SU-DHL-6 (cell line): Measurements from ENCODE around the gene DVL1.

ENCODE experiments used
- H2AFZ ChIP-seq: fragments of 200-600 bp; sonication (generic); 2 replicates; pipeline ENCODE4 v1.6.1; 2014; ENCODE audit warnings: low read depth, mild to moderate bottlenecking, moderate library complexity, mixed read lengths, antibody characterized with exemption, low read length; ENCODE audit not compliant: severe bottlenecking
- H3F3A ChIP-seq: fragments of 200-600 bp; shearing (Covaris generic); 2 replicates; pipeline ENCODE4 v1.6.0; 2016; ENCODE audit warnings: antibody characterized with exemption, mild to moderate bottlenecking; ENCODE audit not compliant: insufficient read depth
- H3K27ac ChIP-seq: fragments of 200-600 bp; sonication (generic); 2 replicates; pipeline ENCODE4 v1.5.1; 2016; ENCODE audit warnings: low read depth, mild to moderate bottlenecking, low read length, moderate library complexity, mixed read lengths
- H3K27me3 ChIP-seq: fragments of 200-600 bp; sonication (generic), shearing (Covaris generic); 2 replicates; pipeline ENCODE4 v1.6.0; 2014; ENCODE audit warnings: mild to moderate bottlenecking, low read length
- H3K36me3 ChIP-seq: fragments of 200-600 bp; sonication (generic); 2 replicates; pipeline ENCODE4 v1.6.1; 2014; ENCODE audit warnings: mild to moderate bottlenecking, low read length, mixed read lengths
- H3K4me2 ChIP-seq: fragments of 300-600, 200-600 bp; shearing (Covaris generic), sonication (generic); 2 replicates; pipeline ENCODE4 v1.6.0; 2014; ENCODE audit warnings: low read length, low read depth, mild to moderate bottlenecking; ENCODE audit not compliant: poor library complexity, severe bottlenecking
- H3K4me3 ChIP-seq: fragments of 200-600 bp; sonication (generic); 2 replicates; pipeline ENCODE4 v1.5.1; 2014; ENCODE audit warnings: antibody characterized with exemption, low read length, mild to moderate bottlenecking, mixed read lengths; ENCODE audit not compliant: insufficient read depth, poor library complexity, severe bottlenecking
- H3K79me2 ChIP-seq: fragments of 200-600 bp; sonication (generic); 2 replicates; pipeline ENCODE4 v1.6.1; 2014; ENCODE audit warnings: mild to moderate bottlenecking, low read length, moderate library complexity; ENCODE audit not compliant: insufficient read depth
- H3K9ac ChIP-seq: fragments of 200-600 bp; sonication (generic); 2 replicates; pipeline ENCODE4 v1.7.0; 2014; ENCODE audit warnings: mild to moderate bottlenecking, low read length
- H3K9me2 ChIP-seq: fragments of 200-600 bp; sonication (generic); replicated peaks from 2 replicates; pipeline ENCODE4 v1.6.1; 2014; ENCODE audit warnings: low read length; ENCODE audit not compliant: insufficient read depth
- H3K9me3 ChIP-seq: fragments of 200-600 bp; sonication (generic); 2 replicates; pipeline ENCODE4 v1.6.1; 2014; ENCODE audit warnings: low read length, mixed read lengths; ENCODE audit not compliant: insufficient read depth
- H4K20me1 ChIP-seq: fragments of 200-600 bp; sonication (generic); 2 replicates; pipeline ENCODE4 v1.6.1; 2014; ENCODE audit warnings: low read depth, mild to moderate bottlenecking, antibody characterized with exemption, low read length, moderate library complexity, mixed read lengths
- EZH2phosphoT487 ChIP-seq: fragments of 200-600 bp; sonication (generic), shearing (Covaris generic); conservative IDR thresholded peaks from 2 replicates; pipeline ENCODE4 v1.6.1; 2018; ENCODE audit warnings: mild to moderate bottlenecking, antibody characterized with exemption, low read length, moderate library complexity, mixed read lengths
- TF ChIP-seq, protein P1 (sequence below): fragments of 200-600 bp; sonication (generic); IDR thresholded peaks from one replicate; pipeline ENCODE4 v1.5.1; 2017; ENCODE audit warnings: antibody characterized with exemption, mild to moderate bottlenecking, low read length, moderate library complexity; ENCODE audit not compliant: insufficient read depth, poor library complexity, severe bottlenecking

The DVL1 gene

GRCh38 chr1:1376551-1377226 is 27.5 kb upstream of the DVL1 start:
- Histone ChIP-seq H3K36me3 (no peaks in the 10 kb centered on the region), H3K27me3 (no peaks in the 10 kb centered on the region), H3K79me2 (peaks cover 21% of the 10 kb centered on the region), H3K9ac (peak overlapping the region; percentile 99), H4K20me1 (no peaks in the 10 kb centered on the region), H3K4me2 (peak overlapping the region; percentile 90), H2AFZ (no peak overlapping the region), H3F3A (peaks cover 19% of the 10 kb centered on the region), H3K27ac (peak overlapping the region; percentile 63), H3K4me3 (no peak overlapping the region), H3K9me2 (no peaks in the 10 kb centered on the region), H3K9me3 (no peaks in the 10 kb centered on the region)
- TF ChIP-seq, protein P1, sequence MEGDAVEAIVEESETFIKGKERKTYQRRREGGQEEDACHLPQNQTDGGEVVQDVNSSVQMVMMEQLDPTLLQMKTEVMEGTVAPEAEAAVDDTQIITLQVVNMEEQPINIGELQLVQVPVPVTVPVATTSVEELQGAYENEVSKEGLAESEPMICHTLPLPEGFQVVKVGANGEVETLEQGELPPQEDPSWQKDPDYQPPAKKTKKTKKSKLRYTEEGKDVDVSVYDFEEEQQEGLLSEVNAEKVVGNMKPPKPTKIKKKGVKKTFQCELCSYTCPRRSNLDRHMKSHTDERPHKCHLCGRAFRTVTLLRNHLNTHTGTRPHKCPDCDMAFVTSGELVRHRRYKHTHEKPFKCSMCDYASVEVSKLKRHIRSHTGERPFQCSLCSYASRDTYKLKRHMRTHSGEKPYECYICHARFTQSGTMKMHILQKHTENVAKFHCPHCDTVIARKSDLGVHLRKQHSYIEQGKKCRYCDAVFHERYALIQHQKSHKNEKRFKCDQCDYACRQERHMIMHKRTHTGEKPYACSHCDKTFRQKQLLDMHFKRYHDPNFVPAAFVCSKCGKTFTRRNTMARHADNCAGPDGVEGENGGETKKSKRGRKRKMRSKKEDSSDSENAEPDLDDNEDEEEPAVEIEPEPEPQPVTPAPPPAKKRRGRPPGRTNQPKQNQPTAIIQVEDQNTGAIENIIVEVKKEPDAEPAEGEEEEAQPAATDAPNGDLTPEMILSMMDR = no peak
- TF ChIP-seq EZH2phosphoT487 = no peak

DNA sequence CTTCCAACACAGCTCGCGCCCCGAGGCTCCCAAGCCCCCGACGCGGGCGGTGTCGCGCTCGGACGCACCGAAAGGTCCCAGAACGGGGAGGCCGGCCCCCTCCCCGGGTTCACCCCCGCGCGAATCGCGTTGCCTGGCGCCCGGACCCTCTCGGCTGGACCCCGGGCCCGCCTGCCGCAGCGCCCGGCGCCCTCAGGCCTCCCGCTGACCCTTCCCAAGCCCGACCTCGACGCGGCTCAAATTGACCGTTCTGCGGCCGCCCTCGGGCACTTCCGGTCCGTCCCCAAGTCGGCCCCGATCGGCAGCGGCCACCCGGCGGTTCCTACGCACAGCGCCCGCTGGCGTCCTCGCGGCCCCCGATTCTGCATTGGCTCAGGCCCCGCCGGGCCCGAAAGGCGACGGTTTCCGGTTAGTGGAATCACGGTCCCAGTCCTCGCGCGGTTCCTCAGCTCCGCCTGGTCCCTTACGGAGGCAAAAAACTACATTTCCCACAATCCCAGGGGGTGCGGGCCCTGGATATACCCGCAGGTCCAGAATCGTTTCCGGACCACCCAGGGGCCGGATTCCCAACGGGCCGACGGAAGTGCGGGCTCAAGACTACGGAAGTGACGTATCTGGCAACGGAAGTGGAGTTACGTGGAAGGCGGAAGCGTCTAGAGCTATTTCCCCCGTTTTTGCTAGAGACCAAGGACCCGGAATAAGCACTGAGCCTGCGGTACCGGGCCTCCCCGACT is 25.9 kb upstream of the DVL1 start, which contains the start of gene AURKAIP1:
Gene AURKAIP1, minus strand, starts transcription at position 279 of the 734 bp plus-strand sequence. CDS start 451 bp downstream, outside the sequence.
- Histone ChIP-seq H3K9me3 (no peaks in the 10 kb centered on the region), H3K27ac (peak within 1 kb of the TSS; percentile 63), H3K36me3 (no peaks in the 10 kb centered on the region), H3K9me2 (no peaks in the 10 kb centered on the region), H3K4me2 (peak within 1 kb of the TSS; percentile 90), H3K27me3 (no peaks in the 10 kb centered on the region), H3F3A (peaks cover 19% of the 10 kb centered on the region), H4K20me1 (no peaks in the 10 kb centered on the region), H3K9ac (peak within 1 kb of the TSS; percentile 99), H3K4me3 (peak within 1 kb of the TSS; percentile 97), H2AFZ (peak within 1 kb of the TSS; percentile 72), H3K79me2 (peaks cover 18% of the 10 kb centered on the region)
- no peak for TF ChIP-seq EZH2phosphoT487
- TF ChIP-seq, protein P1 = no peak

- Histone ChIP-seq H3K4me3 (peak overlapping the region; percentile 97), H3K4me2 (peak overlapping the region; percentile 90), H3K9me3 (no peaks in the 10 kb centered on the region), H3K79me2 (peaks cover 18% of the 10 kb centered on the region), H3F3A (peaks cover 19% of the 10 kb centered on the region), H2AFZ (peak overlapping the region; percentile 72), H3K27me3 (no peaks in the 10 kb centered on the region), H3K36me3 (no peaks in the 10 kb centered on the region), H3K9me2 (no peaks in the 10 kb centered on the region), H4K20me1 (no peaks in the 10 kb centered on the region), H3K9ac (peak overlapping the region; percentile 99), H3K27ac (peak overlapping the region; percentile 63)
- TF ChIP-seq, protein P1 = no peak
- no peak for TF ChIP-seq EZH2phosphoT487
Measured at GRCh38 chr1:1374589-1374928, 25.3 kb upstream of the DVL1 start.
